Measurements from ENCODE around the gene MAST4. TPM values are rescaled to one million over a fixed set of nuclear protein-coding genes. Genes with fewer than 3 reads are reported as not detected.

The MAST4 gene
- total and polyA plus RNA-seq, 2 of the 4 experiments (the other 2 are of a cell fraction), result 4.8 to 6.8 TPM

DNA sequence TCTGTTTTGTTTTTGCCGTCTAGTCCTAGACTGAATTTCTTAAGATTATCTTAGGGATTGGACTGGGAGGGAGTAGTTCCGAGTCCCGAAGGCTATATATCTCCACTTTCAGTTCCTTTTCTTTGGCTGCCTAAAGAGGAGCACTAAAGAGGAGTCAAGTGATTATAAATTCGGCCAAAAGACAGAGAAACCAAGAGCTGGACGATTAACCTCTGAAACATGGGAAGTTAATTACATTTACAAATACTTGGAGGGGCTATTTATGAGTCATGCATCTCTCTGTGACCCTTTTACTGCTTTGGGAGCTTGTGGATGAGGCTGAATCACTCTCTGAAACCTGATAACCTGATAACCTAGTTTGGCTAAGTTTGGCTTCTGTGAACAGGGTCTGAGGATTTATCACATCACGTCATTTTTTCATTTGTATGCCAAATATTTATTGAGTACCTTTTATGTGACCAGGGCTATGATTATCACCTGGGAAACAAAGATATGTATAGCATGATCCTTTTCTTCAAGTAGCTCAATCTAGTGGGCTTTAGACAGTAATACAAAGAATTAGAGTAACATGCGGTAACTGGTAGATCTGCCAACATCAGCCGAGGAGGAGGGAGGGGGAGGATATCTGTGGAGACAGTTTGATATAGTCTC, 419.5 kb downstream of the MAST4 start:
- Histone ChIP-seq H3K27ac (ENCODE audit: insufficient read depth, low read length) (peak overlapping the region; percentile 47; the same call in 1 of the 2 replicates), H3K4me3 (ENCODE audit: insufficient read depth, low read depth, low read length) (peak overlapping the region; percentile 34; the same call in 1 of the 2 replicates), H3K9ac (ENCODE audit: low read depth, low read length) (peak overlapping the region; percentile 56; the same call in 1 of the 2 replicates), H3K79me1 (ENCODE audit: low read depth in 1 of 2, low read length in 2 of 2) (peaks cover 12 to 46% of the 10 kb centered on the region in 2 experiments), H3K4me1 (ENCODE audit: control insufficient read depth, insufficient read depth, low read length) (peaks cover 20% of the 10 kb centered on the region), H4K91ac (ENCODE audit: insufficient read depth, low read depth, low read length) (no peak overlapping the region), H4K8ac (ENCODE audit: low read depth in 2 of 2, low read length in 2 of 2) (peak overlapping the region in 1 of 2 experiments; percentile 50; a peak in 2 of 4 replicates), H3K14ac (replicated peaks; ENCODE audit: low read depth, low read length) (no peak overlapping the region), H2BK20ac (ENCODE audit: low read depth, low read length) (0 out of 2 replicates have a peak overlapping the region, but pooled peaks have one; percentile 1), H3K56ac (ENCODE audit: extremely low read depth, insufficient read depth, low read length) (peak overlapping the region; percentile 53; the same call in 1 of the 2 replicates), H2AK9ac (replicated peaks; ENCODE audit: low read depth, low read length, poor library complexity) (no peak overlapping the region), H2AFZ (replicated peaks; ENCODE audit: low read length, poor library complexity) (no peak overlapping the region), H3K27me3 (ENCODE audit: control insufficient read depth, insufficient read depth, low read length) (no peaks in the 10 kb centered on the region), H2BK120ac (ENCODE audit: low read depth, low read length) (peak overlapping the region; percentile 72; the same call in 1 of the 2 replicates), H3K4me2 (ENCODE audit: low read depth, low read length) (peak overlapping the region; percentile 97), H3K9me1 (ENCODE audit: insufficient read depth, low read length) (peaks cover under 1% of the 10 kb centered on the region; the same call in 1 of the 2 replicates), H3K23ac (ENCODE audit: low read depth, low read length) (peak overlapping the region; percentile 87; the same call in 1 of the 2 replicates), H3K4ac (ENCODE audit: low read depth, low read length) (peak overlapping the region; percentile 66; the same call in 1 of the 2 replicates), H4K20me1 (ENCODE audit: insufficient read depth, low read length) (no peaks in the 10 kb centered on the region), H2BK15ac (ENCODE audit: low read depth, low read length) (no peak overlapping the region; the same call in 2 of the 3 replicates), H4K5ac (ENCODE audit: low read depth, low read length) (no peak overlapping the region; the same call in 1 of the 2 replicates), H3K36me3 (ENCODE audit: control insufficient read depth, insufficient read depth, low read length) (no peaks in the 10 kb centered on the region), H2AK5ac (ENCODE audit: low read depth, low read length) (no peak overlapping the region), H3K9me3 (ENCODE audit: control insufficient read depth, insufficient read depth, low read length) (no peaks in the 10 kb centered on the region), H3K18ac (ENCODE audit: low read depth, low read length) (peak overlapping the region; percentile 92; the same call in 1 of the 2 replicates), H2BK5ac (ENCODE audit: low read depth, low read length, poor library complexity, severe bottlenecking) (peak overlapping the region; percentile 75)
- POLR2A ChIA-PET (ENCODE audit: unreplicated experiment), result interaction anchor here (0.5 kb wide), 1 partner anchor 29 kb away, joined by 3 read pairs; no protein-coding TSS in a partner anchor
- DNase-seq, result peak; percentile 86
- TF ChIP-seq RCOR1 (IDR thresholded peaks at IDR 0.05; ENCODE audit: insufficient replicate concordance, low read length) (no peak), RFX5 (IDR thresholded peaks at IDR 0.05; ENCODE audit: low read depth, low read length) (no peak), BHLHE40 (IDR thresholded peaks at IDR 0.05; ENCODE audit: low read depth, low read length) (peak; percentile 14; the same call in 1 of the 2 replicates), FOS (IDR thresholded peaks at IDR 0.05; ENCODE audit: low read depth, low read length) (peak; percentile 85), RAD21 (IDR thresholded peaks at IDR 0.05; ENCODE audit: low read length) (no peak)
- dilution Hi-C loops (cut with HindIII; ENCODE audit: low sequenced_read_pairs, unreplicated experiment), result no loop called here
- intact Hi-C loops (cut with micrococcal nuclease), result no loop called here
- WGBS, 2 experiments (ENCODE audit: extremely low coverage in 2 of 2, insufficient read length in 1 of 2), result no CpG with 5 or more reads among the region's 8 CpGs
- ATAC-seq (ENCODE audit: low read depth), result peak; percentile 46
- CTCF ChIA-PET, result interaction anchor here (0.9 to 1.3 kb wide), 3 partner anchors 18 to 67 kb away, joined by 3 to 5 read pairs (median 3); no protein-coding TSS in a partner anchor
- no TSS peak for BruUV-seq (replicated peaks)
- in situ Hi-C loops (cut with MboI; ENCODE audit: low sequenced_read_pairs), result no loop called here

Data from IMR-90 (cell line).